ENCODE results near the gene HEXIM2. TPM values are rescaled to one million over a fixed set of nuclear protein-coding genes. Genes with fewer than 3 reads are reported as not detected.

Gene HEXIM2
- total and polyA plus RNA-seq, 2 of the 13 experiments (the other 11 are each of a cell fraction or from before 2014, with no cell fraction given), result 27.1 to 32.4 TPM

DNA sequence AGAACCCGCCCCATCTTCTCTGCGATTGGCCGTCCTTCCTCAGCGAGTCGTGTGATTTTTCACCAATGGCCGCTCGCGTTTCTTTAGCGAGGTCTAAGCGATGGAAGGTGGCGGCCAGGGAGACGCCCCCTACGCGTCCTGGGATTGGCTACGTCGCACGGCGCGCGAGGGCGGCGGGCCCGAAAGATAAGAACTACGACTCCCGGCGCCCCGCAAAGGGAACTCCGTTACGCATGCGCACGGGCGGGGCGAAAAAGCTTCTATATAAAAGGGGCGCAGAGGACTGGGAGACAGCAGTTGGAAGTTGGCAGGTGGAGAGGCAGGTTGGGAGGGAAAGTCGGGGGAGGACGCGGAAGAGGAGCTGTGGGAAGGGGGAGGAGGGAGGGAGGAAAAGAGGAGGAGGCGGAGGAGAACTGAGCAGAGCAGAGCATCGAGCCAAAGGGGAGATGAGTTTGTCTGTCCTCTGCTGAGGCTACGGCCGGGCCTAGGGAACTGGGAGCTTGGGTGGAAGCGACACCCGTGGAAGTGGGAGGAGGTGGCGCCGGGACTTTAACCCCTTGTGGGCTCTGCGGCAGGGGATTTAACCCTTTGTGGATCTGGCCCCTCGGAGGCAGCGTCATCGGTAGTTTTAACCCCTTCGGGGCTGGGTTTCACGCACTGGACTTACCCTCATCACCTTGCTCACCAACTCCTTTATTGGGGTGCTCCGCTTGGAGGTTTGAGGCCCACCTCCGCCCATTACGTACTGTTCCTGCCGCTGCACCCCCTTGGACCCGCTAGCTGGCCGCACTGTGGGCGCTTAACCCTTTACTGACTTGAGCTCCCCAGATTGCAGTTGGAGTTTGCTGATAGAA lies 13.3 kb upstream of the HEXIM2 start, which contains the start of gene HEXIM1 (continued):
- TF ChIP-seq AGO1 (IDR thresholded peaks at IDR 0.05; ENCODE audit: low read depth, low read length, poor library complexity, severe bottlenecking) (peak; percentile 84), BHLHE40 (IDR thresholded peaks at IDR 0.05; ENCODE audit: low read length) (peak; percentile 37; the same call in 1 of the 2 replicates), ZNF34 (CRISPR knock-in tag; IDR thresholded peaks at IDR 0.05; ENCODE audit: borderline replicate concordance) (peak; percentile 56; the same call in 1 of the 2 replicates), SOX13 (IDR thresholded peaks at IDR 0.05) (peak; percentile 85), SOX13 (CRISPR knock-in tag; conservative IDR thresholded peaks at IDR 0.05 in 1 of 2, IDR thresholded peaks at IDR 0.05 in 1 of 2) (peak; percentile 57 to 100), ZMYM3 (CRISPR knock-in tag; IDR thresholded peaks at IDR 0.05) (peak; percentile 81), PHF8 (CRISPR knock-in tag; IDR thresholded peaks at IDR 0.05) (no peak; the same call in none of the 2 replicates), ZNF773 (CRISPR knock-in tag; IDR thresholded peaks at IDR 0.05; ENCODE audit: borderline replicate concordance) (0 out of 2 replicates have a peak, but pooled peaks have one; percentile 65), ZNF605 (CRISPR knock-in tag; IDR thresholded peaks at IDR 0.05) (peak; percentile 31; the same call in 1 of the 2 replicates), ZNF451 (CRISPR knock-in tag; IDR thresholded peaks at IDR 0.05) (0 out of 2 replicates have a peak, but pooled peaks have one; percentile 35), ZNF20 (CRISPR knock-in tag; IDR thresholded peaks at IDR 0.05) (no peak; the same call in none of the 2 replicates), MED13 (CRISPR knock-in tag; IDR thresholded peaks at IDR 0.05) (peak; percentile 67; the same call in 1 of the 2 replicates), TMF1 (CRISPR knock-in tag; IDR thresholded peaks at IDR 0.05; ENCODE audit: low read depth) (no peak; the same call in 1 of the 2 replicates), ZC3H4 (CRISPR knock-in tag; IDR thresholded peaks at IDR 0.05; ENCODE audit: borderline replicate concordance) (peak; percentile 72; the same call in 1 of the 2 replicates), NFKBIZ (CRISPR knock-in tag; IDR thresholded peaks at IDR 0.05) (peak; percentile 85), CBFB (CRISPR knock-in tag; IDR thresholded peaks at IDR 0.05) (peak; percentile 64; the same call in 1 of the 2 replicates), NFKB2 (CRISPR knock-in tag; IDR thresholded peaks at IDR 0.05; ENCODE audit: borderline replicate concordance) (peak; percentile 83; the same call in 1 of the 2 replicates), MIER2 (CRISPR knock-in tag; IDR thresholded peaks at IDR 0.05) (peak; percentile 11; the same call in 1 of the 2 replicates), NFYC (CRISPR knock-in tag; IDR thresholded peaks at IDR 0.05) (peak; percentile 91), KDM4B (CRISPR knock-in tag; IDR thresholded peaks at IDR 0.05) (no peak), ZNF775 (CRISPR knock-in tag; IDR thresholded peaks at IDR 0.05; ENCODE audit: borderline replicate concordance) (no peak), FOXK1 (CRISPR knock-in tag; IDR thresholded peaks at IDR 0.05; ENCODE audit: borderline replicate concordance, low read depth) (no peak; the same call in 1 of the 2 replicates), EP300 (IDR thresholded peaks at IDR 0.05; ENCODE audit: low read depth in 2 of 2, low read length in 2 of 2) (peak; percentile 73 to 89), EP300 (CRISPR knock-in tag; IDR thresholded peaks at IDR 0.05; ENCODE audit: borderline replicate concordance) (peak; percentile 60; the same call in 1 of the 2 replicates), ZNF768 (CRISPR knock-in tag; IDR thresholded peaks at IDR 0.05) (peak; percentile 77; the same call in 1 of the 2 replicates)
- TF ChIP-seq, protein P1, sequence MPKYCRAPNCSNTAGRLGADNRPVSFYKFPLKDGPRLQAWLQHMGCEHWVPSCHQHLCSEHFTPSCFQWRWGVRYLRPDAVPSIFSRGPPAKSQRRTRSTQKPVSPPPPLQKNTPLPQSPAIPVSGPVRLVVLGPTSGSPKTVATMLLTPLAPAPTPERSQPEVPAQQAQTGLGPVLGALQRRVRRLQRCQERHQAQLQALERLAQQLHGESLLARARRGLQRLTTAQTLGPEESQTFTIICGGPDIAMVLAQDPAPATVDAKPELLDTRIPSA (CRISPR knock-in tag; IDR thresholded peaks at IDR 0.05; ENCODE audit: borderline replicate concordance), result peak; percentile 39; the same call in 1 of the 2 replicates
- TF ChIP-seq, protein P2, sequence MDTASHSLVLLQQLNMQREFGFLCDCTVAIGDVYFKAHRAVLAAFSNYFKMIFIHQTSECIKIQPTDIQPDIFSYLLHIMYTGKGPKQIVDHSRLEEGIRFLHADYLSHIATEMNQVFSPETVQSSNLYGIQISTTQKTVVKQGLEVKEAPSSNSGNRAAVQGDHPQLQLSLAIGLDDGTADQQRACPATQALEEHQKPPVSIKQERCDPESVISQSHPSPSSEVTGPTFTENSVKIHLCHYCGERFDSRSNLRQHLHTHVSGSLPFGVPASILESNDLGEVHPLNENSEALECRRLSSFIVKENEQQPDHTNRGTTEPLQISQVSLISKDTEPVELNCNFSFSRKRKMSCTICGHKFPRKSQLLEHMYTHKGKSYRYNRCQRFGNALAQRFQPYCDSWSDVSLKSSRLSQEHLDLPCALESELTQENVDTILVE (CRISPR knock-in tag; IDR thresholded peaks at IDR 0.05), result peak; percentile 41
- TF ChIP-seq, protein P3, sequence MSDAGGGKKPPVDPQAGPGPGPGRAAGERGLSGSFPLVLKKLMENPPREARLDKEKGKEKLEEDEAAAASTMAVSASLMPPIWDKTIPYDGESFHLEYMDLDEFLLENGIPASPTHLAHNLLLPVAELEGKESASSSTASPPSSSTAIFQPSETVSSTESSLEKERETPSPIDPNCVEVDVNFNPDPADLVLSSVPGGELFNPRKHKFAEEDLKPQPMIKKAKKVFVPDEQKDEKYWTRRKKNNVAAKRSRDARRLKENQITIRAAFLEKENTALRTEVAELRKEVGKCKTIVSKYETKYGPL (CRISPR knock-in tag; IDR thresholded peaks at IDR 0.05), result no peak
